MM.1S (cell line): ENCODE results near the gene BCL11B.

ENCODE experiments used
- DNase-seq: peaks from one replicate; pipeline ENCODE4 v3.0.0-alpha.2; 2015
- H2AFZ ChIP-seq: fragments of 300-600 bp; sonication (generic); 2 replicates; pipeline ENCODE4 v1.6.0; 2016; ENCODE audit warnings: antibody characterized with exemption, low read length
- H3F3A ChIP-seq: fragments of 300-600 bp; sonication (generic); 2 replicates; pipeline ENCODE4 v1.6.1; 2016; ENCODE audit warnings: mild to moderate bottlenecking, antibody characterized with exemption, low read length, moderate library complexity, mixed read lengths; ENCODE audit not compliant: insufficient read depth
- H3K27ac ChIP-seq: fragments of 300-600 bp; sonication (generic); 2 replicates; pipeline ENCODE4 v1.5.1; 2016; ENCODE audit warnings: mild to moderate bottlenecking, low read length
- H3K27me3 ChIP-seq: fragments of 300-600 bp; sonication (generic); replicated peaks from 2 replicates; pipeline ENCODE4 v1.6.0; 2016; ENCODE audit warnings: low read length; ENCODE audit not compliant: insufficient read depth
- H3K36me3 ChIP-seq: fragments of 300-600 bp; sonication (generic); replicated peaks from 2 replicates; pipeline ENCODE4 v1.6.1; 2016; ENCODE audit warnings: mild to moderate bottlenecking, low read length, mixed read lengths; ENCODE audit not compliant: insufficient read depth
- H3K4me1 ChIP-seq: fragments of 300-600 bp; sonication (generic); 2 replicates; pipeline ENCODE4 v1.6.1; 2016; ENCODE audit warnings: low read length, mixed read lengths
- H3K4me2 ChIP-seq: fragments of 300-600 bp; sonication (generic); 2 replicates; pipeline ENCODE4 v1.6.0; 2016; ENCODE audit warnings: low read depth, low read length
- H3K4me3 ChIP-seq: fragments of 300-600 bp; sonication (generic); 2 replicates; pipeline ENCODE4 v1.5.1; 2016; ENCODE audit warnings: low read length, mixed read lengths
- H3K79me2 ChIP-seq: fragments of 300-600 bp; sonication (generic); 2 replicates; pipeline ENCODE4 v1.6.1; 2016; ENCODE audit warnings: mixed run types, low read length, mixed read lengths
- H3K9ac ChIP-seq: fragments of 300-600 bp; sonication (generic); 2 replicates; pipeline ENCODE4 v1.6.1; 2016; ENCODE audit warnings: low read length, mixed read lengths
- H3K9me2 ChIP-seq: fragments of 300-600 bp; sonication (generic); replicated peaks from 2 replicates; pipeline ENCODE4 v1.6.1; 2016; ENCODE audit warnings: mild to moderate bottlenecking, low read length, mixed read lengths; ENCODE audit not compliant: insufficient read depth
- H3K9me3 ChIP-seq: fragments of 300-600 bp; sonication (generic); replicated peaks from 2 replicates; pipeline ENCODE4 v1.6.1; 2016; ENCODE audit warnings: mild to moderate bottlenecking, low read length, mixed read lengths; ENCODE audit not compliant: insufficient read depth
- H4K20me1 ChIP-seq: fragments of 300-600 bp; sonication (generic); 2 replicates; pipeline ENCODE4 v1.6.1; 2016; ENCODE audit warnings: mild to moderate bottlenecking, low read length, moderate library complexity, mixed read lengths; ENCODE audit not compliant: insufficient read depth
- CTCF ChIP-seq: fragments of 300-600 bp; sonication (generic); IDR thresholded peaks from 2 replicates; pipeline ENCODE4 v1.5.1; 2016; ENCODE audit warnings: antibody characterized with exemption, low read length, mixed read lengths
- EZH2 ChIP-seq: fragments of 300-600 bp; sonication (generic); optimal IDR thresholded peaks from 2 replicates; pipeline ENCODE3; 2017; ENCODE audit warnings: low read depth, mild to moderate bottlenecking, antibody characterized with exemption, low read length, mixed read lengths
- EZH2phosphoT487 ChIP-seq: fragments of 300-600 bp; sonication (generic); IDR thresholded peaks from 2 replicates; pipeline ENCODE4 v1.6.1; 2018; ENCODE audit warnings: antibody characterized with exemption, low read length

BCL11B gene

GRCh38 chr14:99245564-99246511 is 26.2 kb downstream of the BCL11B start:
- Histone ChIP-seq H3K4me1 (no peaks in the 10 kb centered on the region), H3K9me3 (no peaks in the 10 kb centered on the region), H2AFZ (no peak overlapping the region), H4K20me1 (no peaks in the 10 kb centered on the region), H3K36me3 (no peaks in the 10 kb centered on the region), H3K79me2 (no peaks in the 10 kb centered on the region), H3K9ac (no peak overlapping the region), H3K4me3 (no peak overlapping the region), H3K4me2 (no peak overlapping the region), H3F3A (no peaks in the 10 kb centered on the region), H3K27me3 (no peaks in the 10 kb centered on the region), H3K9me2 (no peaks in the 10 kb centered on the region), H3K27ac (no peak overlapping the region)
- TF ChIP-seq EZH2phosphoT487: no peak
- no peak for TF ChIP-seq CTCF
- TF ChIP-seq EZH2: no peak
- DNase-seq: no peak

GRCh38 chr14:99244941-99245563 is 26.9 kb downstream of the BCL11B start:
- Histone ChIP-seq H3K4me2 (no peak overlapping the region), H3F3A (no peaks in the 10 kb centered on the region), H3K9me3 (no peaks in the 10 kb centered on the region), H3K27ac (no peak overlapping the region), H3K4me3 (no peak overlapping the region), H3K9ac (no peak overlapping the region), H3K36me3 (no peaks in the 10 kb centered on the region), H3K4me1 (no peaks in the 10 kb centered on the region), H4K20me1 (no peaks in the 10 kb centered on the region), H2AFZ (no peak overlapping the region), H3K9me2 (no peaks in the 10 kb centered on the region), H3K79me2 (no peaks in the 10 kb centered on the region), H3K27me3 (no peaks in the 10 kb centered on the region)
- TF ChIP-seq EZH2 (no peak), CTCF (no peak), EZH2phosphoT487 (no peak)
- no peak for DNase-seq

- Histone ChIP-seq H2AFZ (no peak overlapping the region), H3K9ac (no peak overlapping the region), H3K79me2 (no peaks in the 10 kb centered on the region), H3K4me2 (no peak overlapping the region), H3K27me3 (no peaks in the 10 kb centered on the region), H3F3A (no peaks in the 10 kb centered on the region), H3K27ac (no peak overlapping the region), H3K9me2 (no peaks in the 10 kb centered on the region), H3K4me1 (no peaks in the 10 kb centered on the region), H3K9me3 (no peaks in the 10 kb centered on the region), H4K20me1 (no peaks in the 10 kb centered on the region), H3K4me3 (no peak overlapping the region), H3K36me3 (no peaks in the 10 kb centered on the region)
- TF ChIP-seq EZH2phosphoT487 (no peak), CTCF (no peak), EZH2 (no peak)
- no peak for DNase-seq
These were observed 27.6 kb downstream of the BCL11B start for GRCh38 chr14:99244367-99244901.
